H1 (cell line): Measurements from ENCODE around the gene CETN2. TPM values are rescaled to one million over a fixed set of nuclear protein-coding genes. Genes with fewer than 3 reads are reported as not detected.

Experiments used
- CTCF ChIA-PET: fragments of 300-600 bp; sonication (Branson Sonifier 250); formaldehyde crosslinking; loops from one replicate; lab custom pipeline; 2021; ENCODE audit not compliant: partially characterized antibody; lab: Charles Lee
- POLR2A ChIA-PET: fragments of 300-600 bp; sonication (Branson Sonifier 250); formaldehyde crosslinking; loops from one replicate; lab custom pipeline; 2021; ENCODE audit warnings: inconsistent platforms; ENCODE audit not compliant: partially characterized antibody; lab: Charles Lee
- DNase-seq, 2 experiments: peaks; one replicate each; pipeline versions ENCODE4 v3.0.0 to v3.0.0-alpha.2; 2010 to 2022; ENCODE audit warnings: low spot score in 2 of 2, low read depth in 1 of 2, mixed read lengths in 1 of 2
- FAIRE-seq: peaks from 2 replicates; lab custom pipeline; 2011; peaks lifted over from hg19 to GRCh38; lab: Jason Lieb, UNC
- H2AFZ ChIP-seq: 2 replicates; pipeline ENCODE4 v1.8.1; 2012; ENCODE audit warnings: low read length, inconsistent platforms
- H2AK5ac ChIP-seq: 2 replicates; pipeline ENCODE4 v1.6.1; 2013; ENCODE audit warnings: low read depth, low read length
- H2BK120ac ChIP-seq: replicated peaks from 2 replicates; pipeline ENCODE3; 2013; ENCODE audit warnings: low read depth, low read length, inconsistent platforms
- H2BK12ac ChIP-seq: 2 replicates; pipeline ENCODE4 v1.6.1; 2013; ENCODE audit warnings: low read depth, low read length
- H2BK15ac ChIP-seq: 2 replicates; pipeline ENCODE4 v1.6.1; 2013; ENCODE audit warnings: low read length
- H2BK20ac ChIP-seq: 2 replicates; pipeline ENCODE4 v1.6.1; 2013; ENCODE audit warnings: low read length
- H2BK5ac ChIP-seq: 2 replicates; pipeline ENCODE4 v1.6.1; 2013; ENCODE audit warnings: low read depth, low read length
- H3K14ac ChIP-seq: 2 replicates; pipeline ENCODE4 v1.6.1; 2013; ENCODE audit warnings: inconsistent platforms; ENCODE audit not compliant: insufficient read length
- H3K18ac ChIP-seq: 2 replicates; pipeline ENCODE4 v1.6.1; 2013; ENCODE audit warnings: low read length; ENCODE audit errors: extremely low read depth
- H3K23ac ChIP-seq: 2 replicates; pipeline ENCODE4 v1.6.1; 2013; ENCODE audit warnings: inconsistent platforms; ENCODE audit not compliant: insufficient read length
- H3K23me2 ChIP-seq: 2 replicates; pipeline ENCODE4 v1.6.1; 2013; ENCODE audit warnings: low read depth, low read length
- H3K27ac ChIP-seq: 2 replicates; pipeline ENCODE4 v1.6.1; 2011; ENCODE audit warnings: low read depth, low read length, inconsistent platforms
- H3K27me3 ChIP-seq, 4 experiments: replicated peaks in 1 of 4; 1 replicate in 1 of 4; 2 replicates in 3 of 4; pipeline versions ENCODE4 v1.6.1 to v1.8.1; 2011 to 2013; ENCODE audit warnings: low read length in 3 of 4, mild to moderate bottlenecking in 3 of 4, inconsistent platforms in 2 of 4, mixed read lengths in 2 of 4, moderate library complexity in 1 of 4; ENCODE audit not compliant: control insufficient read depth in 3 of 4, insufficient read depth in 3 of 4; ENCODE audit errors: extremely low read depth in 1 of 4
- H3K36me3 ChIP-seq, 4 experiments: 2 replicates each; pipeline versions ENCODE4 v1.6.1 to v1.8.1; 2011 to 2013; ENCODE audit warnings: mild to moderate bottlenecking in 4 of 4, low read length in 3 of 4, moderate library complexity in 2 of 4, control low read depth in 1 of 4, inconsistent platforms in 1 of 4; ENCODE audit not compliant: insufficient read depth in 4 of 4, control insufficient read depth in 2 of 4
- H3K4ac ChIP-seq: replicated peaks from 2 replicates; pipeline ENCODE3; 2013; ENCODE audit warnings: low read length, low read depth, mixed read lengths, inconsistent platforms; ENCODE audit not compliant: insufficient read length
- H3K4me1 ChIP-seq, 4 experiments: replicated peaks in 1 of 4; 1 replicate in 1 of 4; 2 replicates in 3 of 4; pipeline versions ENCODE4 v1.6.1 to v1.8.1; 2011 to 2013; ENCODE audit warnings: low read length in 3 of 4, inconsistent platforms in 2 of 4, mixed read lengths in 1 of 4; ENCODE audit not compliant: insufficient read depth in 4 of 4, control insufficient read depth in 3 of 4
- H3K4me2 ChIP-seq, 2 experiments: 2 replicates each; pipeline versions ENCODE4 v1.6.1 to v1.8.1; 2011 to 2013; ENCODE audit warnings: low read depth in 2 of 2, low read length in 2 of 2, control low read depth in 1 of 2, inconsistent platforms in 1 of 2, mild to moderate bottlenecking in 1 of 2; ENCODE audit not compliant: insufficient read depth in 1 of 2
- H3K4me3 ChIP-seq, 4 experiments: fragments of 200-600, 300-600 bp in 1 of 4; sonication (generic), shearing (Covaris generic), sonication (Bioruptor Twin) in 1 of 4; 2 replicates each; pipeline versions ENCODE4 v1.5.1 to v1.8.1; 2011 to 2016; ENCODE audit warnings: low read length in 4 of 4, low read depth in 3 of 4, control low read depth in 2 of 4, inconsistent platforms in 2 of 4, mild to moderate bottlenecking in 2 of 4, mixed read lengths in 1 of 4, moderate library complexity in 1 of 4; ENCODE audit not compliant: insufficient read depth in 2 of 4; ENCODE audit errors: extremely low read depth in 1 of 4
- H3K56ac ChIP-seq: replicated peaks from 2 replicates; pipeline ENCODE3; 2013; ENCODE audit warnings: low read depth, mild to moderate bottlenecking, mixed read lengths, low read length, inconsistent platforms; ENCODE audit not compliant: insufficient read length
- H3K79me1 ChIP-seq: 2 replicates; pipeline ENCODE4 v1.6.1; 2013; ENCODE audit warnings: low read depth, low read length, control low read depth
- H3K79me2 ChIP-seq, 2 experiments: 2 replicates each; pipeline versions ENCODE4 v1.6.1 to v1.8.1; 2012 to 2013; ENCODE audit warnings: low read length in 2 of 2, mild to moderate bottlenecking in 2 of 2, inconsistent platforms in 1 of 2; ENCODE audit not compliant: insufficient read depth in 2 of 2, control insufficient read depth in 1 of 2
- H3K9ac ChIP-seq, 4 experiments: replicated peaks in 1 of 4; 1 replicate in 1 of 4; 2 replicates in 3 of 4; pipeline versions ENCODE4 v1.6.1 to v1.8.1; 2011 to 2013; ENCODE audit warnings: low read depth in 3 of 4, low read length in 3 of 4, control low read depth in 2 of 4, mild to moderate bottlenecking in 2 of 4, moderate library complexity in 2 of 4, inconsistent platforms in 1 of 4; ENCODE audit errors: extremely low read depth in 1 of 4
- H3K9me3 ChIP-seq, 2 experiments: 2 replicates each; pipeline versions ENCODE4 v1.6.1 to v1.8.1; 2012 to 2013; ENCODE audit warnings: mild to moderate bottlenecking in 2 of 2, moderate library complexity in 2 of 2, control low read depth in 1 of 2, inconsistent platforms in 1 of 2, low read depth in 1 of 2, low read length in 1 of 2, mixed read lengths in 1 of 2; ENCODE audit not compliant: insufficient read depth in 2 of 2
- H4K20me1 ChIP-seq, 2 experiments: replicated peaks in 1 of 2; 2 replicates each; pipeline versions ENCODE3 to v1.8.1; 2011 to 2013; ENCODE audit warnings: inconsistent platforms in 2 of 2, low read length in 2 of 2, mild to moderate bottlenecking in 1 of 2; ENCODE audit not compliant: insufficient read depth in 2 of 2, control insufficient read depth in 1 of 2
- H4K5ac ChIP-seq: 2 replicates; pipeline ENCODE4 v1.6.1; 2013; ENCODE audit warnings: low read length, low read depth, mixed read lengths, inconsistent platforms; ENCODE audit not compliant: insufficient read length
- H4K8ac ChIP-seq: 2 replicates; pipeline ENCODE4 v1.8.0; 2013; ENCODE audit warnings: mild to moderate bottlenecking, moderate library complexity, low read length, inconsistent platforms; ENCODE audit not compliant: insufficient read depth; ENCODE audit errors: extremely low read depth
- H4K91ac ChIP-seq: replicated peaks from 2 replicates; pipeline ENCODE3; 2013; ENCODE audit warnings: low read length, mixed read lengths, inconsistent platforms; ENCODE audit not compliant: insufficient read length
- BCL11A ChIP-seq, 2 experiments: IDR thresholded peaks; one replicate each; pipeline ENCODE4 v1.6.1; 2011; ENCODE audit warnings: low read depth in 2 of 2, low read length in 2 of 2, mild to moderate bottlenecking in 2 of 2
- CBX8 ChIP-seq: fragments of 300-800, 300-1000 bp; sonication (generic); IDR thresholded peaks from 2 replicates; pipeline ENCODE4 v1.7.1; 2016; ENCODE audit warnings: low read depth, low read length, borderline replicate concordance
- CTBP2 ChIP-seq: IDR thresholded peaks from 2 replicates; pipeline ENCODE4 v1.7.0; 2011; ENCODE audit warnings: borderline replicate concordance, mild to moderate bottlenecking, moderate library complexity, mixed read lengths, low read length; ENCODE audit not compliant: insufficient read depth, insufficient read length
- FOSL1 ChIP-seq: IDR thresholded peaks from 2 replicates; pipeline ENCODE4 v1.6.1; 2011; ENCODE audit warnings: mild to moderate bottlenecking, low read depth, low read length, moderate library complexity; ENCODE audit not compliant: insufficient read depth
- GTF2F1 ChIP-seq: IDR thresholded peaks from 2 replicates; pipeline ENCODE4 v1.6.1; 2012; ENCODE audit warnings: low read depth, low read length, improper control_type of control experiment, borderline replicate concordance
- POU5F1 ChIP-seq: IDR thresholded peaks from 2 replicates; pipeline ENCODE4 v1.6.1; 2011; ENCODE audit warnings: low read depth, mild to moderate bottlenecking, low read length, moderate library complexity
- RBBP5 ChIP-seq: IDR thresholded peaks from 2 replicates; pipeline ENCODE4 v1.7.1; 2012; ENCODE audit warnings: low read depth, mild to moderate bottlenecking, inconsistent platforms, low read length, moderate library complexity, borderline replicate concordance
- RNF2 ChIP-seq: fragments of 200-900, 300-1000 bp; sonication (generic); IDR thresholded peaks from 2 replicates; pipeline ENCODE4 v1.7.1; 2016; ENCODE audit warnings: borderline replicate concordance, low read depth, mild to moderate bottlenecking, antibody characterized with exemption, low read length; ENCODE audit not compliant: poor library complexity, severe bottlenecking; ENCODE audit errors: missing control alignments
- SAP30 ChIP-seq: fragments of 300-600 bp; sonication (generic); IDR thresholded peaks from 2 replicates; pipeline ENCODE4 v1.7.1; 2012; ENCODE audit warnings: low read length, moderate library complexity, mild to moderate bottlenecking, inconsistent platforms; ENCODE audit not compliant: insufficient read depth, insufficient replicate concordance
- SRF ChIP-seq: IDR thresholded peaks from 2 replicates; pipeline ENCODE4 v1.6.1; 2011; ENCODE audit warnings: mild to moderate bottlenecking, low read depth, low read length, moderate library complexity
- TAF7 ChIP-seq: optimal IDR thresholded peaks from 2 replicates; pipeline ENCODE3; 2011; ENCODE audit warnings: low read depth, mild to moderate bottlenecking, inconsistent platforms, low read length, moderate library complexity, borderline replicate concordance
- YY1 ChIP-seq: IDR thresholded peaks from 2 replicates; pipeline ENCODE4 v1.6.1; 2011; ENCODE audit warnings: low read depth, mild to moderate bottlenecking, low read length
- WGBS, 2 experiments: shearing (Covaris generic) in 1 of 2; methylation state at CpG; one replicate each; pipeline versions ENCODE4 v1.1.6 to v1.1.7; 2013 to 2015; ENCODE audit warnings: low lambda C conversion rate in 2 of 2, mixed read lengths in 2 of 2, inconsistent platforms in 1 of 2, low coverage in 1 of 2, missing lambda C conversion rate in 1 of 2; ENCODE audit not compliant: insufficient replicate concordance in 2 of 2, insufficient coverage in 1 of 2, insufficient read length in 1 of 2; ENCODE audit errors: extremely low coverage in 1 of 2, missing lambda C conversion rate in 1 of 2; 5-methylcytosine and 5-hydroxymethylcytosine counted together
- polyA plus RNA-seq, 7 experiments: library from polyadenylated mRNA; depleted of rRNA in 3 of 7; stranded (reverse) in 5 of 7; unstranded in 2 of 7; fragments of >200 nt in 5 of 7; fragments of 200-250 nt in 2 of 7; gene quantifications; 1 replicate in 5 of 7; 2 replicates in 1 of 7; 4 replicates in 1 of 7; pipeline versions ENCODE4 v1.2.1 to v1.2.3, GENCODE V29; 2011 to 2013; ENCODE audit warnings: missing spikeins in 2 of 7, mixed read lengths in 2 of 7
- total RNA-seq: library from RNA; stranded (reverse); fragmentation: NEBNext Ultra II Directional; extraction: Animal tissue kit (Norgen Biotek cat#: 25700); gene quantifications from 2 replicates; pipeline ENCODE4 v1.2.1, GENCODE V29; 2021
- TF ChIP-seq, protein P1 (sequence below): IDR thresholded peaks from 2 replicates; pipeline ENCODE4 v1.6.1; 2011; ENCODE audit warnings: low read length, improper control_type of control experiment

CETN2 gene
- total and polyA plus RNA-seq, 2 of the 8 experiments (the other 6 are each of a cell fraction or from before 2014, with no cell fraction given): 13.1 to 24.3 TPM

DNA sequence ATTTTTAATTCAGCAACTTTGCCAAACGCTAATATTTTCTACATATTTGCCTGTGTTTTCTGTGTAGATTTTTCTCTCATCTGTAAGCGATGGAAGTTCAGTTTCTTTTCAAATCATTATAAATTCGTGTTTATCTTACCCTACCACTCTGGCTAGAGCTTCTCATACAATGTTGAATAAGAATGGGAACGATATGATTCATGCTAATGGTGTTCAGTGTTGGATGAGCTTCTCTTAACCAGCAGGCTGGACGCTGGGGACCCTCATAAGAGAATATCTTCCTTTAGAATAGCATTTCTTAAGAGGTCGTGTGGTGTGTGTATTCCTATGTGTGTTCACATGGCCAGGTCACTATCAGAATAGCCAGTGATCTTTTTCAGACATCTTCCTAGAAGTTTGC, 31.3 kb upstream of the CETN2 start:
- POLR2A ChIA-PET: no interaction called here
- WGBS, 2 experiments: 76% methylated on average over 6 of the region's 6 CpGs; no CpG with 5 or more reads in 1 of the 2 experiments
- H2BK12ac ChIP-seq: no peak overlapping the region
- TF ChIP-seq CBX8: no peak
- TF ChIP-seq, protein P1, sequence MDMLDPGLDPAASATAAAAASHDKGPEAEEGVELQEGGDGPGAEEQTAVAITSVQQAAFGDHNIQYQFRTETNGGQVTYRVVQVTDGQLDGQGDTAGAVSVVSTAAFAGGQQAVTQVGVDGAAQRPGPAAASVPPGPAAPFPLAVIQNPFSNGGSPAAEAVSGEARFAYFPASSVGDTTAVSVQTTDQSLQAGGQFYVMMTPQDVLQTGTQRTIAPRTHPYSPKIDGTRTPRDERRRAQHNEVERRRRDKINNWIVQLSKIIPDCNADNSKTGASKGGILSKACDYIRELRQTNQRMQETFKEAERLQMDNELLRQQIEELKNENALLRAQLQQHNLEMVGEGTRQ: no peak
- no peak for TF ChIP-seq GTF2F1
- no peak for TF ChIP-seq FOSL1
- no peak for TF ChIP-seq POU5F1
- TF ChIP-seq TAF7: no peak
- TF ChIP-seq RNF2: no peak
- TF ChIP-seq BCL11A (IDR thresholded peaks at IDR 0.05; ENCODE audit: low read depth in 2 of 2, low read length in 2 of 2): no peak
- TF ChIP-seq YY1: no peak
- no peak for TF ChIP-seq SAP30
- TF ChIP-seq SRF: no peak
- TF ChIP-seq CTBP2: no peak
- no peak for TF ChIP-seq RBBP5

More for the DNA sequence above, 31.3 kb upstream of the CETN2 start:
- H4K91ac ChIP-seq: no peak overlapping the region
- H3K56ac ChIP-seq: no peak overlapping the region
- no peak overlapping the region for H2AK5ac ChIP-seq
- peaks cover 2 to 30% (median 15%) of the 10 kb centered on the region in 4 experiments; a peak in 6 of 8 replicates for H3K36me3 ChIP-seq
- no peak overlapping the region for H3K9ac ChIP-seq
- H3K79me2 ChIP-seq: no peaks in the 10 kb centered on the region
- H3K4me3 ChIP-seq: no peak overlapping the region
- no peak overlapping the region for H3K27ac ChIP-seq
- no peak overlapping the region for H3K18ac ChIP-seq
- H3K4me1 ChIP-seq: no peaks in the 10 kb centered on the region
- no peak overlapping the region for H3K4me2 ChIP-seq
- no peaks in the 10 kb centered on the region for H3K79me1 ChIP-seq
- H4K20me1 ChIP-seq: no peaks in the 10 kb centered on the region
- DNase-seq (no peak), FAIRE-seq (no peak)
- no peaks in the 10 kb centered on the region for H3K23me2 ChIP-seq
- H2BK120ac ChIP-seq: no peak overlapping the region
- H2BK20ac ChIP-seq: no peak overlapping the region
- no peak overlapping the region for H3K4ac ChIP-seq
- no peak overlapping the region for H2BK15ac ChIP-seq
- no peaks in the 10 kb centered on the region for H3K27me3 ChIP-seq
- H3K14ac ChIP-seq: no peak overlapping the region
- H4K5ac ChIP-seq: no peak overlapping the region
- no peak overlapping the region for H2BK5ac ChIP-seq
- no peak overlapping the region for H4K8ac ChIP-seq
- H3K9me3 ChIP-seq: no peaks in the 10 kb centered on the region
- H2AFZ ChIP-seq: no peak overlapping the region
- H3K23ac ChIP-seq: no peak overlapping the region
- CTCF ChIA-PET: no interaction called here
